HepG2 (cell line): ENCODE data around the gene MOGAT3. TPM values are rescaled to one million over a fixed set of nuclear protein-coding genes. Genes with fewer than 3 reads are reported as not detected.

Experiments
- AKAP8 ChIP-seq: sonication (generic); formaldehyde crosslinking; IDR thresholded peaks from 2 replicates; pipeline ENCODE4 v1.5.1; 2020; ENCODE audit warnings: mild to moderate bottlenecking, missing genetic modification reagents
- ARNTL ChIP-seq: sonication (generic); formaldehyde crosslinking; IDR thresholded peaks from 2 replicates; pipeline ENCODE4 v1.4.0; 2020; ENCODE audit warnings: mild to moderate bottlenecking, missing genetic modification reagents
- CCAR2 ChIP-seq: fragments of 200-400 bp; formaldehyde crosslinking; optimal IDR thresholded peaks from 2 replicates; pipeline ENCODE3; 2018; ENCODE audit warnings: low read depth, mild to moderate bottlenecking, low read length, moderate library complexity
- FOXJ3 ChIP-seq: sonication (generic); formaldehyde crosslinking; IDR thresholded peaks from 2 replicates; pipeline ENCODE4 v1.4.0; 2020; ENCODE audit warnings: missing genetic modification reagents, mild to moderate bottlenecking, borderline replicate concordance
- HNRNPL ChIP-seq: fragments of 200-400 bp; formaldehyde crosslinking; IDR thresholded peaks from 2 replicates; pipeline ENCODE4 v1.6.1; 2017; ENCODE audit warnings: mild to moderate bottlenecking, low read depth, low read length
- MIER3 ChIP-seq: IDR thresholded peaks from 2 replicates; pipeline ENCODE4 v1.6.1; 2016; ENCODE audit warnings: missing compliant biosample characterization, borderline replicate concordance
- MXI1 ChIP-seq: IDR thresholded peaks from 3 replicates; pipeline ENCODE4 v1.6.1; 2012; ENCODE audit warnings: low read depth, low read length, inconsistent platforms, borderline replicate concordance
- PAWR ChIP-seq: sonication (generic); formaldehyde crosslinking; IDR thresholded peaks from 2 replicates; pipeline ENCODE4 v1.4.0; 2020; ENCODE audit warnings: missing genetic modification reagents, mild to moderate bottlenecking, borderline replicate concordance
- SMAD9 ChIP-seq: sonication (generic); formaldehyde crosslinking; IDR thresholded peaks from 2 replicates; pipeline ENCODE4 v1.5.1; 2020; ENCODE audit warnings: mild to moderate bottlenecking, missing genetic modification reagents
- TAF1 ChIP-seq: sonication (generic); formaldehyde crosslinking; IDR thresholded peaks from 2 replicates; pipeline ENCODE4 v1.4.0; 2020; ENCODE audit warnings: missing genetic modification reagents
- THAP11 ChIP-seq: IDR thresholded peaks from 2 replicates; pipeline ENCODE4 v1.6.1; 2016; ENCODE audit warnings: missing biosample characterization, missing genetic modification reagents
- THYN1 ChIP-seq: sonication (generic); formaldehyde crosslinking; IDR thresholded peaks from 2 replicates; pipeline ENCODE4 v1.8.1; 2023; ENCODE audit warnings: low read depth, mild to moderate bottlenecking, moderate library complexity, missing genetic modification reagents, borderline replicate concordance
- ZBTB20 ChIP-seq: sonication (generic); formaldehyde crosslinking; IDR thresholded peaks from 2 replicates; pipeline ENCODE4 v1.8.1; 2023; ENCODE audit warnings: missing genetic modification reagents, low read depth, mild to moderate bottlenecking, borderline replicate concordance
- ZNF224 ChIP-seq: sonication (generic); formaldehyde crosslinking; IDR thresholded peaks from 2 replicates; pipeline ENCODE4 v1.5.0; 2020; ENCODE audit warnings: mild to moderate bottlenecking, missing genetic modification reagents
- ZNF773 ChIP-seq: sonication (generic); formaldehyde crosslinking; IDR thresholded peaks from 2 replicates; pipeline ENCODE4 v1.4.0; 2020; ENCODE audit warnings: missing genetic modification reagents, borderline replicate concordance
- ZNF780A ChIP-seq: sonication (generic); formaldehyde crosslinking; IDR thresholded peaks from 2 replicates; pipeline ENCODE4 v1.8.0; 2022; ENCODE audit warnings: mild to moderate bottlenecking, missing genetic modification reagents, moderate library complexity
- polyA plus RNA-seq, 8 experiments: library from polyadenylated mRNA; depleted of rRNA in 3 of 8; stranded (reverse) in 7 of 8; unstranded in 1 of 8; fragments of >200 nt; fragmentation: Illumina TruSeq in 4 of 8; extraction: Trizol in 4 of 8; gene quantifications; 2 replicates each; pipeline versions ENCODE4 v1.2.1 to v1.2.3, GENCODE V29; 2011 to 2016; ENCODE audit warnings: low read depth in 4 of 8, missing spikeins in 1 of 8, mixed read lengths in 1 of 8; ENCODE audit not compliant: insufficient read depth in 1 of 8
- total RNA-seq, 5 experiments: library from RNA; depleted of rRNA; stranded (reverse); fragments of >200 nt; fragmentation: Illumina TruSeq; extraction: Trizol; gene quantifications; 2 replicates each; pipeline ENCODE4 v1.2.3, GENCODE V29; 2016; ENCODE audit warnings: low read depth in 1 of 5
- TF ChIP-seq, protein P1 (sequence below): sonication (generic); formaldehyde crosslinking; IDR thresholded peaks from 2 replicates; pipeline ENCODE4 v1.5.0; 2020; ENCODE audit warnings: mild to moderate bottlenecking, missing genetic modification reagents
- TF ChIP-seq, protein P2 (sequence below): sonication (generic); formaldehyde crosslinking; IDR thresholded peaks from 2 replicates; pipeline ENCODE4 v1.4.0; 2020; ENCODE audit warnings: low read depth, mild to moderate bottlenecking, missing genetic modification reagents
- TF ChIP-seq, protein P3 (sequence below): sonication (generic); formaldehyde crosslinking; IDR thresholded peaks from 2 replicates; pipeline ENCODE4 v1.9.0; 2021; ENCODE audit warnings: missing genetic modification reagents, borderline replicate concordance
- TF ChIP-seq, protein P4 (sequence below): fragments of 450-650 bp; IDR thresholded peaks from 2 replicates; pipeline ENCODE4 v1.6.1; 2017; ENCODE audit warnings: mild to moderate bottlenecking

The MOGAT3 gene
- total and polyA plus RNA-seq, 2 of the 13 experiments (the other 11 are each of a cell fraction or from before 2014, with no cell fraction given) = 22.5 to 30.5 TPM

DNA sequence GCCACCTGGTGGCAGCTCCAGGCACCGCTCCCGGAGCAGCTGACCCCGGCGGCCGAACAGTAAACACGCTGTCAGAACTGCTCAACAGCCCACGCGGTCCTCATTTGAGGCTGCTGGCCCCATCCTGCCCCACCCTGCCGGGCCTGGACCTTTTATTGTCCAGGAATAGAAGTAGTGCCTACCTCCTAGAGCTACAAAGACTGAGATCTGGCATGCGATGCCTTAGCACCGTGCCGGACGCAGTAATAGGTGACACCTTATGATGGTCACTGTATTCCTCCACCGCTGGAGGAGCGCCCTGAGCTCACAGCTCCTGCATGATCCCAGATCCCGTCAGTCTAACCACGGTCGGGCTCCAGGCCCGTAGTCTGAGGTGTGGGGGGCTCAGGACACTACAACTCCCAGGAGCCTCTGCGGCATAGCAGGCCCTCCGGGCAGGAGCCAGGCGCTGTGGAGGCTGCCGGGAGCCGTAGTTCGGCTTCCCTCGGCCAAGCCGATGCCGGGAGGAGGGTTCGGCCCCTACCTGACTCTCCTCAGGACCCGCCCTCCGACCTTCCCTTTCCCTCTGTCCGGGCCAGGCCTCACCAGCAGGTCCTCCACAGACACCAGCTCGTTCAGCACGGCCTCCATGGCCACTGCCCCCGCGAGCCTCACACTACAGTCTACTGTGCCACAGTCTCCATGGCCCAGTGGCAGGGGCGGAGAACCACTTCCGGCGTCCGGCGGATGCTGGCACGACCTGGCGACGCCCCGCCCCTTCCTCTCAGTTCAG lies 43.7 kb upstream of the MOGAT3 start, which contains the start of gene FIS1 (continued):
- TF ChIP-seq, protein P1, sequence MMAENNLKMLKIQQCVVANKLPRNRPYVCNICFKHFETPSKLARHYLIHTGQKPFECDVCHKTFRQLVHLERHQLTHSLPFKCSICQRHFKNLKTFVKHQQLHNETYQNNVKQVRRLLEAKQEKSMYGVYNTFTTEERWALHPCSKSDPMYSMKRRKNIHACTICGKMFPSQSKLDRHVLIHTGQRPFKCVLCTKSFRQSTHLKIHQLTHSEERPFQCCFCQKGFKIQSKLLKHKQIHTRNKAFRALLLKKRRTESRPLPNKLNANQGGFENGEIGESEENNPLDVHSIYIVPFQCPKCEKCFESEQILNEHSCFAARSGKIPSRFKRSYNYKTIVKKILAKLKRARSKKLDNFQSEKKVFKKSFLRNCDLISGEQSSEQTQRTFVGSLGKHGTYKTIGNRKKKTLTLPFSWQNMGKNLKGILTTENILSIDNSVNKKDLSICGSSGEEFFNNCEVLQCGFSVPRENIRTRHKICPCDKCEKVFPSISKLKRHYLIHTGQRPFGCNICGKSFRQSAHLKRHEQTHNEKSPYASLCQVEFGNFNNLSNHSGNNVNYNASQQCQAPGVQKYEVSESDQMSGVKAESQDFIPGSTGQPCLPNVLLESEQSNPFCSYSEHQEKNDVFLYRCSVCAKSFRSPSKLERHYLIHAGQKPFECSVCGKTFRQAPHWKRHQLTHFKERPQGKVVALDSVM = peak; percentile 80
- TF ChIP-seq THYN1 (peak; percentile 87; the same call in 1 of the 2 replicates), CCAR2 (peak; percentile 41), ZNF780A (CRISPR knock-in tag) (0 out of 2 replicates have a peak, but pooled peaks have one; percentile 19), PAWR (CRISPR knock-in tag) (no peak), SMAD9 (CRISPR knock-in tag) (no peak), HNRNPL (peak; percentile 73), ZNF773 (CRISPR knock-in tag) (no peak), ARNTL (CRISPR knock-in tag) (no peak), FOXJ3 (CRISPR knock-in tag) (peak; percentile 70; the same call in 1 of the 2 replicates), ZNF224 (CRISPR knock-in tag) (0 out of 2 replicates have a peak, but pooled peaks have one; percentile 51), MIER3 (CRISPR knock-in tag) (0 out of 2 replicates have a peak, but pooled peaks have one; percentile 53), THAP11 (CRISPR knock-in tag) (peak; percentile 99), AKAP8 (CRISPR knock-in tag) (peak; percentile 82), MXI1 (peak; percentile 88), ZBTB20 (CRISPR knock-in tag) (0 out of 2 replicates have a peak, but pooled peaks have one; percentile 29), TAF1 (CRISPR knock-in tag) (peak; percentile 79)
- TF ChIP-seq, protein P2, sequence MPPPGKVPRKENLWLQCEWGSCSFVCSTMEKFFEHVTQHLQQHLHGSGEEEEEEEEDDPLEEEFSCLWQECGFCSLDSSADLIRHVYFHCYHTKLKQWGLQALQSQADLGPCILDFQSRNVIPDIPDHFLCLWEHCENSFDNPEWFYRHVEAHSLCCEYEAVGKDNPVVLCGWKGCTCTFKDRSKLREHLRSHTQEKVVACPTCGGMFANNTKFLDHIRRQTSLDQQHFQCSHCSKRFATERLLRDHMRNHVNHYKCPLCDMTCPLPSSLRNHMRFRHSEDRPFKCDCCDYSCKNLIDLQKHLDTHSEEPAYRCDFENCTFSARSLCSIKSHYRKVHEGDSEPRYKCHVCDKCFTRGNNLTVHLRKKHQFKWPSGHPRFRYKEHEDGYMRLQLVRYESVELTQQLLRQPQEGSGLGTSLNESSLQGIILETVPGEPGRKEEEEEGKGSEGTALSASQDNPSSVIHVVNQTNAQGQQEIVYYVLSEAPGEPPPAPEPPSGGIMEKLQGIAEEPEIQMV (CRISPR knock-in tag) = peak; percentile 97
- TF ChIP-seq, protein P3, sequence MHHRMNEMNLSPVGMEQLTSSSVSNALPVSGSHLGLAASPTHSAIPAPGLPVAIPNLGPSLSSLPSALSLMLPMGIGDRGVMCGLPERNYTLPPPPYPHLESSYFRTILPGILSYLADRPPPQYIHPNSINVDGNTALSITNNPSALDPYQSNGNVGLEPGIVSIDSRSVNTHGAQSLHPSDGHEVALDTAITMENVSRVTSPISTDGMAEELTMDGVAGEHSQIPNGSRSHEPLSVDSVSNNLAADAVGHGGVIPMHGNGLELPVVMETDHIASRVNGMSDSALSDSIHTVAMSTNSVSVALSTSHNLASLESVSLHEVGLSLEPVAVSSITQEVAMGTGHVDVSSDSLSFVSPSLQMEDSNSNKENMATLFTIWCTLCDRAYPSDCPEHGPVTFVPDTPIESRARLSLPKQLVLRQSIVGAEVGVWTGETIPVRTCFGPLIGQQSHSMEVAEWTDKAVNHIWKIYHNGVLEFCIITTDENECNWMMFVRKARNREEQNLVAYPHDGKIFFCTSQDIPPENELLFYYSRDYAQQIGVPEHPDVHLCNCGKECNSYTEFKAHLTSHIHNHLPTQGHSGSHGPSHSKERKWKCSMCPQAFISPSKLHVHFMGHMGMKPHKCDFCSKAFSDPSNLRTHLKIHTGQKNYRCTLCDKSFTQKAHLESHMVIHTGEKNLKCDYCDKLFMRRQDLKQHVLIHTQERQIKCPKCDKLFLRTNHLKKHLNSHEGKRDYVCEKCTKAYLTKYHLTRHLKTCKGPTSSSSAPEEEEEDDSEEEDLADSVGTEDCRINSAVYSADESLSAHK (CRISPR knock-in tag) = peak; percentile 20; the same call in 1 of the 2 replicates
- TF ChIP-seq, protein P4, sequence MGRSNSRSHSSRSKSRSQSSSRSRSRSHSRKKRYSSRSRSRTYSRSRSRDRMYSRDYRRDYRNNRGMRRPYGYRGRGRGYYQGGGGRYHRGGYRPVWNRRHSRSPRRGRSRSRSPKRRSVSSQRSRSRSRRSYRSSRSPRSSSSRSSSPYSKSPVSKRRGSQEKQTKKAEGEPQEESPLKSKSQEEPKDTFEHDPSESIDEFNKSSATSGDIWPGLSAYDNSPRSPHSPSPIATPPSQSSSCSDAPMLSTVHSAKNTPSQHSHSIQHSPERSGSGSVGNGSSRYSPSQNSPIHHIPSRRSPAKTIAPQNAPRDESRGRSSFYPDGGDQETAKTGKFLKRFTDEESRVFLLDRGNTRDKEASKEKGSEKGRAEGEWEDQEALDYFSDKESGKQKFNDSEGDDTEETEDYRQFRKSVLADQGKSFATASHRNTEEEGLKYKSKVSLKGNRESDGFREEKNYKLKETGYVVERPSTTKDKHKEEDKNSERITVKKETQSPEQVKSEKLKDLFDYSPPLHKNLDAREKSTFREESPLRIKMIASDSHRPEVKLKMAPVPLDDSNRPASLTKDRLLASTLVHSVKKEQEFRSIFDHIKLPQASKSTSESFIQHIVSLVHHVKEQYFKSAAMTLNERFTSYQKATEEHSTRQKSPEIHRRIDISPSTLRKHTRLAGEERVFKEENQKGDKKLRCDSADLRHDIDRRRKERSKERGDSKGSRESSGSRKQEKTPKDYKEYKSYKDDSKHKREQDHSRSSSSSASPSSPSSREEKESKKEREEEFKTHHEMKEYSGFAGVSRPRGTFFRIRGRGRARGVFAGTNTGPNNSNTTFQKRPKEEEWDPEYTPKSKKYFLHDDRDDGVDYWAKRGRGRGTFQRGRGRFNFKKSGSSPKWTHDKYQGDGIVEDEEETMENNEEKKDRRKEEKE = no peak
